Stimulated activated CD4-positive, alpha-beta T cell treated with anti-CD3 and anti-CD28 coated beads, Interleukin-4, amount 100 ng/mL, for 24 hours (primary cell): ENCODE measurements around the gene FAHD2A.
"Not testable (repeated sequence)": the region's sequence is repeated elsewhere in the genome, so short reads cannot be mapped to it uniquely, and the experiment has no call there.

ENCODE experiments used
- DNase-seq: peaks from one replicate; pipeline ENCODE4 v3.0.0-alpha.2; 2020

FAHD2A gene, protein sequence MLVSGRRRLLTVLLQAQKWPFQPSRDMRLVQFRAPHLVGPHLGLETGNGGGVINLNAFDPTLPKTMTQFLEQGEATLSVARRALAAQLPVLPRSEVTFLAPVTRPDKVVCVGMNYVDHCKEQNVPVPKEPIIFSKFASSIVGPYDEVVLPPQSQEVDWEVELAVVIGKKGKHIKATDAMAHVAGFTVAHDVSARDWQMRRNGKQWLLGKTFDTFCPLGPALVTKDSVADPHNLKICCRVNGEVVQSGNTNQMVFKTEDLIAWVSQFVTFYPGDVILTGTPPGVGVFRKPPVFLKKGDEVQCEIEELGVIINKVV

DNA sequence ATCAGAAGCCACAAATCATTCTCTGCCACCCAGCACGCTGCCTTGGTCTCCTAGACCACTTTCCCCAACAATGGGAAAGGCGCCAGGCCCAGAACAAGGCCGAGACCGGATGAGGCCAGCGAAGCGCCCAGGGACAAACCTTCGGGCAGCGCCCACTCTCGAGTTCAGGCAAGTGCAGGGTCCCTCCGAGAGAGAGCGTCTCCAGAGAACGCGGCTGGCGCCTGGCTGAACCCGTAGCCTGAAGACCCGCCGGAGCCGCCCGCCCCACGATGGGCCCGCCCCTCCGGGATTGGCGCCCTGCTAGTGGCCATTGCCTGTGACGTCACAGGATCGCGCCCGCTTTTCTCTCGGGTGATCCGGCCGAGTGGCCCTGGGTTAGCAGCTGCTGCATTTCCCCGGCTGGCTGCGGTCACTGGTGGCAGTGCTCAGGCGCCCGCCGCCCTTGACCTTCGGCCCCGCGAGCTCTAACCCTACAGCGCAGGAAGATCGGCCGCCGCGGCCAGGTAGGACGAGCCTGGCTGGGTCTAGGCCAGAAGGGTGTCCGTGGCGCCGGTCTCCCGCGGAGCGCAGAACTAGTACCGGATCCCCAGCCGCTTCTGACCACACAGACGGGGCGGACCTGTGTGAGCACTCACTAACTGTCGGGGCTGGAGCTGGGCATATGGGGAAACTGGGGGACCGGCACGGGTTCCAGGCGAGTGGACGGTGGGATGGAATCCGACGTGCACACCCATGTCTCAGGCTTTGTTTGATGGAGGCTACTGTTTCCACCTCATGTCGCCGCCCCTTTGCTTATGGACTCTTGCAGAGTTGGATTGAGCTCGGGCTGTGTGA lies at the start of gene FAHD2A:
Gene FAHD2A (plus strand): TSS at position 339 of the 834 bp plus-strand sequence. CDS start 2,851 bp downstream, outside the sequence.
- peak; percentile 95 for DNase-seq

DNA sequence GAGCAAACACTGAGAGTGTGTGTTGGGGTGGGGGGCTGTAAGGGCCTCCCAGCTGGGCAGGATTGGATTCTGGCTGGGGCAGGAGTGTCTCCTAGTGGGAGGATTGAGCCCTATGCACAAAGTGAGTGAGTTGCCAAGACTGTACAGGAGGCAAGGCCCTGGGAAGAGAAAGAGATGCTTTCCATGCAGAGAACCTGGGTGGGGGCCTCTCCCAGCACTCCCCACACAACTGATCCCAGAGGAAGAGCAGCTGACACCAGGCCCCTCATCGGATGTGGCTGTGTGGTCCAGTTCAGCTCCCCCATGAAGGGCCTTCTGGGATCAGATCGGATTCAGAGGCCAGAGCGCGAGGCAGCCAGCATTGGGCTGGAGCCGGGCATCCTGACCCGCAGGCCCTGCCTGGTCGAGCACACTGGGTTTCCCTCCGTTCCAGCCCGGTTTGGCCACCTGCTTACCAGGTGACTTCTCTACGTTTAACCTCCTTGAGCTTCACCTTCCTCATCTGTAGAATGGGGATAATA lies 49.4 kb upstream of the FAHD2A start:
- no peak for DNase-seq

DNA sequence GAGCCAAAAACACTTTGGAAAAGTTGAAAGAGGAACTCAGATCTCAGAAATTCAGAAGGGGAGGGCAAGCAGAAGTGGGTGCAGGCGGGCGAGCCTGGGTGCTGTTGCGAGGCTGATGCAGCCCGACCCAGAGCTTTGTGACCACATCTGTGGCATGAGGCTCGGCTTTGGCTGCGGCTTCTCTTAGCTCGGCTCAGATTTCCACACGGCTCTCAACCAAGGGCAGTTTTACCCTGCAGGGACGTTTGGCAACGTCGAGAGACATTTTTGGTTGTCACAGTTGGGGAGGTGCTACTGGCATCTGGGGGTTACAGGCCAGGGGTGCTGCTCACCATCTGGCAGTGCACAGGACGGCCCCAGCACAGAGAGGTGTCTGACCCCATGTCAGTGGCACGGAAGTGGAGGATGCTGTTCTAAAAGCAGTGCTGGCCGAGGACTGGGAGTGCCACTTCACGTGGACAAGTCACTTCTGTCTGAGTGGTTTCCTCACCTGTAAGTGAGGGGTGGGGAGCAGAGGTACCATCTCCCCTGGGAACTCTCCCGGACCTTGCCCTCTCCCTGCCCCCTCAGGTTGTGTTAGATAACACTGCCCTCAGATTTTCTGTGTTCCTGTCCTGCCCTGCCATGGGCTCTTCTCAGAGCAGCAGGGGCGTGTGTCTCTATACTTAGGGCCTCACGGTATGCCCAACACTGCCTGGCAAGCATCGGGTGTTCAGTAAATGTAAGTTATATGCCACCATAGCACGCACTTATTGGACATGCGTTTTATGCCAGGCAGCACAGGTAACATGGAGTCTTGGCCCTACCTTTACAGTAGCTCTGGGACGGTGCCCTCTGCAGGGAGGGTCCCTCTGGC lies 48.7 kb upstream of the FAHD2A start:
- DNase-seq = no peak

DNA sequence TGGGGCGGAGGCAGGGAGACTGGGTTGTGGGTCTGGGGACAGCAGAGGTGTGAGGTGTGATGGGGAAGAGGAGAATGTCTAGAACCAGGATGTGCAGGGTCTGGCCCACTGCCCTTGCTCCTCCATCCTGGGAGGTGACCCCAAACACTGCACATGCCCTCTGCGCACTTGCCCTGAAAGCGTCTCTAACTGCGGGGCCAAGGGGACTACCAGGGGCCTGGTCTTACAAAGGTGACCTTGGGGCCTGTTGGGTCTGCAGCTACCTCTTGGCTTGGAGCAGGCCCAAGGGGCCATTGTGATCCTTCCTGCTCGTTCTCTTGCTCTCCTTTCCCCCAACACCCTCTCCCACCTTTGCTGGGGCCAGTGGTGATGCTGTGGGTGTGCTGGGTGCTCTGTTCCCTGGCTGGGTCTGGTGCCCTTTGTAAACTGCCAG lies 48.0 kb upstream of the FAHD2A start:
- DNase-seq = no peak

DNA sequence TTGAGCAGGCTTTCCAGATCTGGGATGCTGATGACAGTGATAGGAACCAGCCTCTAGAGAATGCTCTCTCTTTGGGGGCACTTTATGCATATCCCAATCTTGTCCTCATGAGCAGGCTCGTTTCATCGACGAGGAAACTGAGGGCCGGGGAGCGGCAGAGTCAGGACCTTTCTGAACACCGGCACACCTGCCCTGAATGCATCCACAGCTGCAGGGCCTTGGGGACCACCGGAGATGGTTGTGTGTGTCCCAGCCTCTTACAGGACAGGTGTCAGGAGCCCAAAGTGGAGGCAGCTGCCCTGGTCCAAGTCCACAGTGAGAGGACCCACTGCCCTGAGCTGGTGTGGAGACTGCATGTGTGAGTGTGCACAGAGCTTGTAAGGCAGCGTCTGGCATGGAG lies 47.6 kb upstream of the FAHD2A start:
- DNase-seq = no peak

DNA sequence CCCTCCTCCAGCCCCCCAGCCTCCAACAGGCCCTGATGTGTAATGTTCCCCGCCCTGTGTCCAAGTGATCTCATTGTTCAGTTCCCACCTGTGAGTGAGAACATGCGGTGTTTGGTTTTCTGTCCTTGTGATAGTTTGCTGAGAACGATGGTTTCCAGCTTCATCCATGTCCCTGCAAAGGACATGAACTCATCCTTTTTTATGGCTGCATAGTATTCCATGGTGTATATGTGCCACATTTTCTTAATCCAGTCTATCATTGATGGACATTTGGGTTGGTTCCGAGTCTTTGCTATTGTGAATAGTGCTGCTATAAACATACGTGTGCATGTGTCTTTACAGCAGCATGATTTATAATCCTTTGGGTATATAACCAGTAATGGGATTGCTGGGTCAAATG lies 47.0 kb upstream of the FAHD2A start:
- DNase-seq = not testable (repeated sequence)

DNA sequence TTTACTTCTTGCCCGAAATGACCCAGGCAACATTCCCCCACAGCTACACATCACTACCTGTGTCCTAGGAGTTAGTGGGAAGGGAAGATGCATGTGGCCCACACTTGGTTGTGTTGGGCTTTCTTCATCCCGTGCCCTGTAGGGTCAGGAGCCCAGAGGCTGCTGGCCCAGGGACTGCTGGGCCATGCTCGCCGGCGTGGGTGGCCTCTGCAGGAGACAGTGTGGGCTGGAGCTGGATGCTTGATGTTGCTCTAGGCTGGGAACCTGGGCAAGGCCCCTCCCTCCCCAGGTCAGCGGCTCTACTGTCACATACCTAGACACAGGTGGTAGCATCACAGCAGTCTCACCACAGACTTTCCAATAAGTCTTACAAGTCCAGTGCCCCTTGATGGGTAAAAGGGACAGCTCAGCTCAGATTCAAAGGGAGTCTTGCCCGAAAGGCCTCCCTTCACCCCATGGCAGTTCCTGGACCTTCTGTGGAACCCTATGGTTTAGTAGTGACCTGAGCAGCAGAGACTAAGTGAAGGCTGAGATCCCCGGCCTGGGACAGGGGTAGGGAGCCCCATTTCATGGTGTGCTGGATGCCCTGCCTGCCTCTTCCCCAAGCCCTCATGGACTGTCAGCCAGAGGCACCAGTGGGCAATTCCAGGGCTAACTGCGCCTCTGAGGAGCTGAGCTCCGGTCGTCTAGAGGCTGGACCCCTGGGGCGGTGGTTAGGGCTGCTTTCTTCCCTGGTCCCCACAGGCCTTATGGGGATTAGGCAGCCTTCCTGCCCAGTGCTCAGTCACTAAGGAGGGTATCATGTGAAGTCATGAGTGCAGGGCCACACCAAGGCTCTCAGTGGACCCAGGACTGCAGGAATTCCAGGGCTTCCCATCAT lies 45.4 kb upstream of the FAHD2A start:
- DNase-seq = no peak

DNA sequence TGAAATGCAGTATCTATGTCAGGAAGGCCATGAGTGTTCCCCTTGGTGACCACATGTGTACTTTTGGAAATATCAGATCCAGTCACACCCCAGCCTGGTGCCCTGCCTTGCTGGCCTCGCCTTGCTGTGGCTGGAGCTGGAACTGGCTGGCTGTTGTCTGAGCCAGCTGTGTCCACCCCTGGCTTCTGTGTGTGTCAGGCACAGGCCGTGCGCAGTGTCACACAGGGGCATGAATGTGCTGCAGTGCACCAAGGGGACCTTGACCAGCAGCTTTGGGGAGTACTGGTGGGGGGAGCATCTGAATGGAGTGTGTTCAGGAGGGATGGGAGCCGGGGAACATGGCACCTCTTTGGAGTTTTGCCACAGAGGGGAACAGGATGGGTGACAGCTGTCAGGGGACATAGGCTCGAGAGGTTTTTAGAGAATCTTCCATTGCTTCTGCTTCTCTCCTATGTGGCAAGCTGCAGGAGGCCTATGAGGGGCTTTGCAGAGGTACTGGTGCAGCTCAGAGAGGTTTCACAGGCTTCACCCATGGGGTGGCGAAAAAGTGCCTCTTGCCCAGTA lies 44.7 kb upstream of the FAHD2A start:
- DNase-seq = no peak

DNA sequence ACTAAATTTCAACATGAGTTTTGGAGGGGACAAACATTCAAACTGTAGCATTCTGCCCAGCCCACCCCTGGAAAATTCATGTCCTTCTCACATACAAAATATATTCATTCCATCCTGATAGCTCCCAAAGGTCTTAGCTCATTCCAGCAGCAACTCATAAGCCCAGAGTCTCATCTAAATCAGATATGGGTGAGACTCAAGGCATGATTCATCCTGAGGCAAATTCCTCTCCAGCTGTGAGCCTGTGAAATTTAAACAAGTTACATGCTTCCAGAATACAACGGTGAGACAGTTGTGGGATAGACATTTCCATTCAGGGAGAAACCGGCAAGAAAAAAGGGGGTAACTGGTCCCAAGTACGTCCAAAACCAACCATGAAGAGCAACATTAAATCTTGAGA lies 43.5 kb upstream of the FAHD2A start:
- no peak for DNase-seq

DNA sequence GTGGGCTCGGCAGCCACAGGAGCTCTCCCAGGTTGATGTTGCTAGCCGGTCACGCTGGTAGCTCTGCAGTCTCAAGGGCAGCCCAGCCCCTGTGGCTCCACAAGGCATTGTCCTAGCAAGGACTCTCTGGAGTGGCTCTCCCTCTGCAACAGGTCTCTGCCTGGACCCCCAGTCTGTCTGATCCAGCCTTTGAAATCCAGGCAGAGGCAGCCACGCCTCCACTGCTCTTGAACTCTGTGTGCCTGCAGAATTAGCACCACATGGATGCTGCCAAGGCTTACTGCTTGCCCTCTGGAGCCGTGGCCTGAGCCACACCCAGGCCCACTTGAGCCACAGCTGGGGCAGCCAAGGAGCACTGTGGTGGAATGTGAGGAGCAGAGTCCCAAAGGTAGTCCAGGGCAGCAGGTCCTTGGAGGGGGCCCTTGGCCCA lies 43.0 kb upstream of the FAHD2A start:
- no peak for DNase-seq

DNA sequence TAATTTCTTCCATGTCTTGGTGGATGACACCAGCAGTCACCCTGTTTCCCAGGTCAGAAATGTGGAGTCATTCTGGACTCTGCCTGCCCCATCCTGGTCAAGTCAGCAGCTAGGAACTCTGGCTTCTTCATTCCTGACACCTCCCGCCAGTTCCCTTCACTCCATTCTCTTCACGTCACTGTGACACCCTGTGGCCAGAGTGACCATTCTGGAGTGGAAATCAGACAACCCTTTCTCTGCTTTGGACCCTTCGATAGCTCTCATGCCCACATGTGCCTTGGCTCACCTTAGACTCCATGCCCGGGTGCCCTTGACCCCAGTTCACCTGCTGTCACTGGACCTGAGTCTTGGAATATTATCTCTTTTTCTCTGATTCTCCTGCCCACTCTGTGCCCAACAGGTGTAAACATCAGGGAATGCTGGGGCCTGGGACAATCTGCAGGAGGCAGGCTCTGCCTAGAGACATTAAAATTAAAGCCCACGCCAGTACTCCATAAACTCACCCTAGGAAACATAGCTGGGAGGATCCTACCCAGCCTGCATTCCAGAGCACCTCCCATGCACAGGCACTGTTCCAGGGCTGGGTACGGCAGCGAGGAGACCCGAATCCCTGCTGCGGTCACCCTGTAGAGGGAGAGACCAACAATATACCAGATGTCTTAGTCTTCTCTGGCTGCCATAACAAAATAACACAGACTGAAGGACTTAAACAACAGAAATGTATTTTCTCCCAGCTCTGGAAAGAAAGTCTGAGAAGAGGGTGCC lies 41.1 kb upstream of the FAHD2A start:
- DNase-seq = no peak

DNA sequence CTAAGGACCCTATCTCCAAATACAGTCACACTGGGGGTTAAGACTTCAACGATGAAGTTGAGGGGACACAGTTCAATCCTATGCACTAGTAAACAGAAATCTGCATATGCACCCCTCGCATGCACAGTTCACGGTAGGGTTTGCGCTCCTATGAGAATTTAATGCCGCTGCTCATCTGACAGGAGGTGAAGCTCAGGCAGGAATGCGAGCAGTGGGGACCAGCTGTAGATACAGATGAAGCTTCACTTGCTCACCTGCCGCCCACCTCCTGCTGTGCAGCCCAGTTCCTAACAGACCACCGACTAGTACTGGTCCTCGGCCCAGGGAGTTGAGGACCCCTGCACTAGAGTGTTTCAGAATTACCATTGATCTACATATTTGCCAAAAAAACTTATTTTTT lies 40.0 kb upstream of the FAHD2A start:
- DNase-seq = no peak

DNA sequence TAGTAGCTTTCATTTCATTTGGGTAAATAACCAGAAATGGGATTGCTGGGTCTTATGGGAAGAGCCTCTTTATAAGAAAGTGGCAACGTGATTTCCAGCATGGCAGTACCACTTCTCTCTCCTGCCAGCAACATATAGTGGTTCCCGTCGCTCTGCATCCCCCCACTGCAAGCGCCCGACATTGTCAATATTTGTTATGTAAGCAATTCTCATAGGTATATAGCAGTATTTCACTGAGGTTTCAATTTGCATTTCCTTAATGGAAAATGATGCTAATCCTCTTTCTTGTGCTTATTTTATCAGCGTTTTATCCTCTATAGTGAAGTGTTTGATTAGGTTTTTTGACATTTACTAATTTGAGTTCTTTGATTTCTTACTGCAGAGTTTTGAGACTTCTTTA lies 36.0 kb upstream of the FAHD2A start:
- no peak for DNase-seq

DNA sequence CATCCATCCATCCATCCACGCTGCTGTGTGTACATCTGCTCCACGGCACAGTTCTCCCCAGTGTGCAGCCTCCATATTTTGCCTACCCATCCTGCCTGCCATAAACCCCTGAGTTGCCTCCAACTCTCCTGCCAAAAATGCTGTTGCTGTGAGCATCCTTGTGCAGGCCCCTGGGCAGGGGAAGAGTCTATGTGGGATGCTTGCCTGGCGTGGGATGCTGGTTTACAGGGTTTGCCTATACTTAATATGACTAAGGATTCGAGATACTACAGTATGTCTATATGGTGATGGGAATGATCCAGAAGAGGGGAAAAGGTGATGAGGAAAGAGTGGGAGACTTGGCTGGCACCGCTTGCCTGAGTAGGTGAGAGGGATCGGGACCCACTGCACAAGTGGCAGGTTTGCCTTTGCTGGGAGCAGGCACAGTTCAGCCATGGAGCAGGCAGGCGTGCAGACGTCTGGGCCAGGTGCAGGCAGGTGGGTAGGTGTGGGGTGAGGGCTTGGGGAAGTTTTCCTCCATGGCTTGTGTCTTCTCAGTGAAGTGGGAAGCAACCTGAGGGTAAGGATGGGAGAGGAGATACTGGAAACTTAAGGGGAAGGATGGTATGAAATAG lies 30.2 kb upstream of the FAHD2A start:
- DNase-seq = no peak

DNA sequence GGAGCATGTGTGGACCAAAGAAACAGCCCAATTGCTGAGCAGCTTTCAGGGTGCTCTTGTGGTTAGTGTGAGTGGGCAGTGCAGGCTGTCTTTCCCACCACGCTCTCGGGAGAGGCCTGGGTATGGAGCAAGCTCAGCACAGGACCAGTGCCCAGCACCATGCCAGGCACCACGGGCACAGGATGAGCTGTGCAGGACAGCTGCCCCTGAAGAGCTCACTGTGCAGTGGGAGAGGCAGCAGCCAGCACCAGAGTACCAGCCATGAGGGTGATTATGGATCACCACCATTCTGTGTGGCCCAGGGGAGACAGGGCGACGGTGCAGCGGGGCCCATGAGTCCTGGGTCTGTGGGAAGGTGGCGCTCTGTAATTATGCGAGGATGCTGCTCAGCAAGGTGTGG lies 29.7 kb upstream of the FAHD2A start:
- DNase-seq = no peak

DNA sequence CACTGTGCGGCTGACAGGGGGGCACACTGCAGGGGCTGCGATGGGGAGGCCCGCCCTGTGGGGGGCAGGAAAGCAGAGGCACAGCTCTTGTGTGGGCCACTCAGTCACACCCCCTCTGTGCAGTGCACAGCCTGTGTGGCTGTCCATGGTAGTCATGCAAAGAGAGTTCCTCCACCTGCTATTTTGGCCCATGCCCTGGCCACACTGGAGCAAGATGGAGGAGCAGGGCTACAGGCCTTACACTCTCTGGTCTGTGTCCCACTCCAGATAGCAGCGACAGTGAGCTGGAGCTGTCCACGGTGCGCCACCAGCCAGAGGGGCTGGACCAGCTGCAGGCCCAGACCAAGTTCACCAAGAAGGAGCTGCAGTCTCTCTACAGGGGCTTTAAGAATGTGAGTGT lies 28.5 kb upstream of the FAHD2A start:
- DNase-seq = no peak

DNA sequence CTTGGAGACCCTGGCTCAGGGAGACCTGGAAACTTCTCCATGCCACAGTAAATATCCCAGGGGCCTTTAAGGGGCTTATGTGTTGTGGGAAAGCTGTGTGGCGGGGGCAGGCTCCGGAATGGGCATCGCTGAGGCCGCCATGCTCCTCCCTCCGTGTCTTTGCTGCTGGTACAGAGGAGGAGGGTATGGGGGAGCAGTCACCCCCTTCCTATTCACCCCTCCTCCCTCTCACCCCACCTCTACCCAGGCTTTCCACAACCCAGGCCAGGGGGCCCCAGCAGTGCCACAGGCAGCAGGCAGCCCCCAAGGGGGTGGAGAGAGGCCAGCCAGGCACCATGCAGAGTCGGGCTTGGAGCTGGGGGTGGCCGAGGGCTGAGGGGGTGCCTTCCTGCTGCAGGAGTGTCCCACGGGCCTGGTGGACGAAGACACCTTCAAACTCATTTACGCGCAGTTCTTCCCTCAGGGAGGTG lies 28.0 kb upstream of the FAHD2A start:
- DNase-seq = no peak

DNA sequence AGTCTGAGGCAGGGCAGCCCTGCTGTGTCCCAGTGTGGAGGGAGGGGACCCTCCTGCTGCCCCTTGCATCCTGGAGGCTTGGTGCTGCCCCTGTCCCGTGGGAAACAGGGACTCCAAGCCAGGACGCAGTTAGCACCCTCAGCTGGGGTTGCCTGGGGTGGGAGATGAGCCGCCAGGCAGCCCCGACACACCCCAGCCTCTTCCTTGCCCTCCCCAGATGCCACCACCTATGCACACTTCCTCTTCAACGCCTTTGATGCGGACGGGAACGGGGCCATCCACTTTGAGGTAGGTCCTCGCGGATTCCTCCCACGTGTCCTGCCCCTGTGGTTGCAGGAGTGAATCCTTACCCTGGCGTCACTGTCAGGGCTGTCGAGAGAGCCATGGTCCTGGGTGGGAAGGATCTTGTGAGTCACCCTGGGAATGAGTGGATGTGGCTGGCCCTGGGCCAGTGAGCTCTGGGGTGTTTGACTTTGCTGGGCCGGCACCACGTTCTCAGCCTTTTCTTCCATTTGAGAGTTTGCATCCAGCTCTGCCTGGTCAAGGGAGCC lies 27.5 kb upstream of the FAHD2A start:
- no peak for DNase-seq

DNA sequence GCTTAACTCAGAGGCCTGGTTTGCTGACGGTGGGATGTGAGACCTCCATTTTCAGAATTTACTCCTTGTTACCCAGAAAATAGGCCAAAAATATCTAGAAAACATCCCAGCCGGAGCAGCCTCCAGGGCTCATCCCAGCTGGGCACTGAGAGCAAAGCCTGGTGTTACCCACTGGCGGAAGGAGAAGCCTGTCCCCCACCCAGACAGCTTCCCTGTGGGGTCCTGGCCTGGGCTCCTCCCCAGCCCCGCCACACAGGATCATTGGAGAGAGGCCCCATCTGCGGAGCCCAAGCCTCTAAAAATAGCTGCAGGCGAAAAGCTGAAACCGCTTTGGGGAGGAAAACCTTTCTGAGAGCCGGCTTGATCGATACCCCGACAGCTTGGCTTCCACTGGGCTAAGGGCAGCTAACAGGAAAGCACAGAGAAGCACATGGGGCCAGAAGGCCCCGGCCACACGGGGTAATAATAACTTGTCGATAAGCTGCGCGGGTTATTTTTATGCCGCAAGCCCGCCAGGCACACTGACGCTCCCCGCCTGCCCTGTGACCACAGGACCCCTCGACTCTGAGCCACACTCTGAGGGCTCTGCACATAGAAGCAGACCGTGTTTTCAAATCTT lies 26.9 kb upstream of the FAHD2A start:
- no peak for DNase-seq
